ENCODE results near the gene WDR5.
A peak's percentile ranks its signal among the peaks of the same experiment; 100 is the strongest.

Gene WDR5

DNA sequence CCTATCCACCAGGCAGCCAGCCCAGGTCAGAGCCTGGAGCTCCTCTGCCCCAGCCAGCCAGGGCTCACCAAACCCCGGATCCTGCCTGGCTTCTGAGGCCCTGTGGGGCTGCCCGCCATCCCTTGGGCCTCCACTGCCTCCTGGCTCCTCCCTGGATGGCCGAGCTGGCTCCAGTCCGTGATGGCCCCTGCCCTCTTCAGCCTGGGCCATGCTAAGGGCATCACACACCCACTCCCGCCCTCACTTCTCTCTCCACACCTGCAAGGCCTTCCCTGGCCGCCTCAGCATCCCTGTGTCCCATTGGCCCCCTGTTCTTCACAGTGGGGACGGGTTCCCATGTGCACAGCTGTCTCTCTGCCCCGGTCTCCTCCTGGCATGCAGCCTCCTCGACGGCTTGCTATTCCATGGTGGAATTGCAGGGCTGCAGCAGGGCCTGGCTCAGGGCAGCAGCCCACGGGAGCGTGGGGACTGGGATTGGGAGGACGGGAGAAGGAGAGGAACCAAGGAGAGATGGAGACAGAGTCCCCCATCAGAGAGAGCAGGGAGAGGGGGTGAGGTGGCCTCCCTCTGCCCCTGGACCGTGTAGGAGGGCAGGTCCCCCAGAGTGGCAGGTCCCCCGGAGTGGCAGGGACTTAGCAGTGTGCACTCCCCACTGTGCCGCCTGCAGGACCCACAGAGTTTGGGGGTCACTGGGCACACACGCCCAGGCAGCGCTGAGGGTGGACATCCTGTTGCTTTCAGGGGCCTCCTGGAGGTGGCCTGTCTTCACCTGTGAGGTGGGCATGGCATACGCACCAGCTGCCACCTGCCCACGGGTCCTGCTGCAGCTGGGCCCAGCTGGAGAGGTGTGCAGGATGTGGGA lies 45.1 kb downstream of the WDR5 start:
- FAIRE-seq, result no peak
- peak; percentile 5 for DNase-seq (ENCODE audit: insufficient read length, low spot score)
- TF ChIP-seq PAX5 (IDR thresholded peaks at IDR 0.05; ENCODE audit: insufficient read depth, low read length, severe bottlenecking) (no peak), TAF1 (IDR thresholded peaks at IDR 0.05; ENCODE audit: low read depth, low read length) (no peak), POLR2A (IDR thresholded peaks at IDR 0.05; ENCODE audit: low read depth, low read length) (no peak), SPI1 (IDR thresholded peaks at IDR 0.05; ENCODE audit: low read depth, low read length) (no peak), POLR2AphosphoS5 (IDR thresholded peaks at IDR 0.05; ENCODE audit: low read depth, low read length) (no peak), POU2F2 (IDR thresholded peaks at IDR 0.05; ENCODE audit: low read depth, low read length) (no peak)

- TF ChIP-seq SPI1 (IDR thresholded peaks at IDR 0.05; ENCODE audit: low read depth, low read length), result no peak
- TF ChIP-seq POLR2AphosphoS5 (IDR thresholded peaks at IDR 0.05; ENCODE audit: low read depth, low read length), result no peak
- TF ChIP-seq PAX5 (IDR thresholded peaks at IDR 0.05; ENCODE audit: insufficient read depth, low read length, severe bottlenecking), result no peak
- TF ChIP-seq TAF1 (IDR thresholded peaks at IDR 0.05; ENCODE audit: low read depth, low read length), result no peak
- TF ChIP-seq POLR2A (IDR thresholded peaks at IDR 0.05; ENCODE audit: low read depth, low read length), result no peak
- TF ChIP-seq POU2F2 (IDR thresholded peaks at IDR 0.05; ENCODE audit: low read depth, low read length), result no peak
- DNase-seq (ENCODE audit: insufficient read length, low spot score) (no peak), FAIRE-seq (no peak)
Measured at GRCh38 chr9:134181648-134182034, 45.8 kb downstream of the WDR5 start.

DNA sequence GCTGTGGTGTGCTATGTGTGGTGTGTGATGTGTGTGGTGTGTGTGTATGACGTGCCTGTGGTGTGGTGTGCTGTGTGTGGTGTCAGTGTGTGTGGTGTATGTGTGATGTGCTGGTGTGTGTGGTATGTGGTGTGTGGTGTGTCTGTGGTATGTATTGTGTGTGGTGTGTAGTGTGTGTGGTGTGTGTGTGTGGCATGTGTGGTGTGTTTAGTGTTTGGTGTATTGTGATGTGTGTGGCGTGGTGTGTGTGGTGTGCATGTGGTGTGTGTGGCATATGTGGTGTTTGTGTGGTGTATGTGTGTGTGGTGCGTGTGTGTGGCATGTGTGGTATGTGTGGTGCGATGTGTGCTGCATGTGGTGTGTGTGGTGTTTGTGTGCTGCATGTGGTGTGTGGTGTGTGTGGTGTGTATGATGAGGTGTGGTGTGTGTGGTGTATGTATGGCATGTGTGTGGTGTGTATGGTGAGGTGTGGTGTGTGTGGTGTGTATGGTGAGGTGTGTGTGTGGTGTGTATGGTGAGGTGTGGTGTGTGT lies 46.7 kb downstream of the WDR5 start:
- DNase-seq (ENCODE audit: insufficient read length, low spot score) (no peak), FAIRE-seq (no peak)
- TF ChIP-seq POU2F2 (IDR thresholded peaks at IDR 0.05; ENCODE audit: low read depth, low read length), result no peak
- no peak for TF ChIP-seq TAF1 (IDR thresholded peaks at IDR 0.05; ENCODE audit: low read depth, low read length)
- TF ChIP-seq SPI1 (IDR thresholded peaks at IDR 0.05; ENCODE audit: low read depth, low read length), result no peak
- TF ChIP-seq PAX5 (IDR thresholded peaks at IDR 0.05; ENCODE audit: insufficient read depth, low read length, severe bottlenecking), result no peak
- no peak for TF ChIP-seq POLR2A (IDR thresholded peaks at IDR 0.05; ENCODE audit: low read depth, low read length)

DNA sequence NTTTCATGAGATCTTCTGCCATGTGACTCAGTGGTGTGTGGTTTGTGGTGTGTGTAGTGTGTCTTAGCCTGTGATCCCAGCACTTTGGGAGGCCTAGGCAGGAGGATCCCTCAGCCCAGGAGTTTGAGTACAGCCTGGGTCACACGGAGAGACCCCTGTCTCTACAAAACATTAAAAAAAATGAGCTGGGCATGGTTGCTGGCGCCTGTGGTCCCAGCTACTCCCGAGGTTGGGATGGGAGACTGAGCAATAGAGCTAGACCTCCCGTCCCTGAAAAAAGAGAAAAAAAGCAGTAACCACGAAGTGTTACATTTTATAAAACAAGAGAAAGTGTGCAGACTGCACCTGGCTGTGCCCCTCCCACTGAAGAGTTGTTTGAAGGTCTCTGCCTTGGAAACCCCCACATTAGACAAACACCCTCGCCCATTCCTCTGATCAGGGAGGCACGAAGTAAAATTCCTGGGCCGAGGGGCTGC lies 49.7 kb downstream of the WDR5 start:
- FAIRE-seq, result no peak
- no peak for TF ChIP-seq PAX5 (IDR thresholded peaks at IDR 0.05; ENCODE audit: insufficient read depth, low read length, severe bottlenecking)
- TF ChIP-seq TAF1 (IDR thresholded peaks at IDR 0.05; ENCODE audit: low read depth, low read length), result no peak
- no peak for DNase-seq (ENCODE audit: insufficient read length, low spot score)

- no peak for TF ChIP-seq PAX5 (IDR thresholded peaks at IDR 0.05; ENCODE audit: insufficient read depth, low read length, severe bottlenecking)
- TF ChIP-seq POU2F2 (IDR thresholded peaks at IDR 0.05; ENCODE audit: low read depth, low read length), result no peak
- no peak for TF ChIP-seq POLR2A (IDR thresholded peaks at IDR 0.05; ENCODE audit: low read depth, low read length)
- TF ChIP-seq SPI1 (IDR thresholded peaks at IDR 0.05; ENCODE audit: low read depth, low read length), result no peak
- no peak for TF ChIP-seq TAF1 (IDR thresholded peaks at IDR 0.05; ENCODE audit: low read depth, low read length)
- TF ChIP-seq POLR2AphosphoS5 (IDR thresholded peaks at IDR 0.05; ENCODE audit: low read depth, low read length), result no peak
- DNase-seq (ENCODE audit: insufficient read length, low spot score) (peak; percentile 5), FAIRE-seq (no peak)
Measured at GRCh38 chr9:134186471-134187109, 50.7 kb downstream of the WDR5 start.

DNA sequence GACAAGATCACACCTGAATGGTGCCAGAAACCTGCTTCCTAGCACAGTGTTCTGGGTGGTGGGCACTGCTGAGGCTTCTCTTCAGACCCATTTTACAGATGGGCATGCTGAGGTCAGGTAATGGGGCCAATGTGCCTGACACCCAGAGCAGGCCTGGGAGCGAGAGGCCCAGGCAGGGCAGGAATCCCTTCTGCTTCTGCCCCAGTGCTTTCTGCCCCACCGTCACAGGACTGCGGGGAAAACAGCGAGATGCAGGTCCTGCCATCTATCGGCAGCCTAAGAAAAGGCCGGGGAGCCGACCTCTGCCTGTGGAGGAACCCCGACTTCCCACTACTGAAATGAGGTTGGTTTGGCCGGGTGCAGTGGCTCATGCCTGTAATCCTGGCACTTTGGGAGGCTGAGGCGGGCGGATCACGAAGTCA lies 51.2 kb downstream of the WDR5 start:
- DNase-seq (ENCODE audit: insufficient read length, low spot score) (peak; percentile 13), FAIRE-seq (no peak)
- TF ChIP-seq PAX5 (IDR thresholded peaks at IDR 0.05; ENCODE audit: insufficient read depth, low read length, severe bottlenecking) (no peak), SPI1 (IDR thresholded peaks at IDR 0.05; ENCODE audit: low read depth, low read length) (no peak), POLR2A (IDR thresholded peaks at IDR 0.05; ENCODE audit: low read depth, low read length) (no peak), POU2F2 (IDR thresholded peaks at IDR 0.05; ENCODE audit: low read depth, low read length) (no peak), POLR2AphosphoS5 (IDR thresholded peaks at IDR 0.05; ENCODE audit: low read depth, low read length) (no peak), TAF1 (IDR thresholded peaks at IDR 0.05; ENCODE audit: low read depth, low read length) (no peak)

- FAIRE-seq, result no peak
- TF ChIP-seq POU2F2 (IDR thresholded peaks at IDR 0.05; ENCODE audit: low read depth, low read length) (no peak), POLR2A (IDR thresholded peaks at IDR 0.05; ENCODE audit: low read depth, low read length) (no peak), POLR2AphosphoS5 (IDR thresholded peaks at IDR 0.05; ENCODE audit: low read depth, low read length) (no peak), SPI1 (IDR thresholded peaks at IDR 0.05; ENCODE audit: low read depth, low read length) (no peak), PAX5 (IDR thresholded peaks at IDR 0.05; ENCODE audit: insufficient read depth, low read length, severe bottlenecking) (no peak), TAF1 (IDR thresholded peaks at IDR 0.05; ENCODE audit: low read depth, low read length) (no peak)
- no peak for DNase-seq (ENCODE audit: insufficient read length, low spot score)
Measured at GRCh38 chr9:134187891-134188385, 52.1 kb downstream of the WDR5 start.

- TF ChIP-seq POLR2A (IDR thresholded peaks at IDR 0.05; ENCODE audit: low read depth, low read length) (no peak), SPI1 (IDR thresholded peaks at IDR 0.05; ENCODE audit: low read depth, low read length) (no peak), PAX5 (IDR thresholded peaks at IDR 0.05; ENCODE audit: insufficient read depth, low read length, severe bottlenecking) (no peak)
- no peak for FAIRE-seq
- no peak for DNase-seq (ENCODE audit: insufficient read length, low spot score)
Measured at GRCh38 chr9:134188386-134189144, 52.7 kb downstream of the WDR5 start.

- FAIRE-seq (no peak), DNase-seq (ENCODE audit: insufficient read length, low spot score) (no peak)
- TF ChIP-seq PAX5 (IDR thresholded peaks at IDR 0.05; ENCODE audit: insufficient read depth, low read length, severe bottlenecking) (no peak), POU2F2 (IDR thresholded peaks at IDR 0.05; ENCODE audit: low read depth, low read length) (no peak), POLR2AphosphoS5 (IDR thresholded peaks at IDR 0.05; ENCODE audit: low read depth, low read length) (no peak), TAF1 (IDR thresholded peaks at IDR 0.05; ENCODE audit: low read depth, low read length) (no peak), POLR2A (IDR thresholded peaks at IDR 0.05; ENCODE audit: low read depth, low read length) (no peak), SPI1 (IDR thresholded peaks at IDR 0.05; ENCODE audit: low read depth, low read length) (no peak)
Measured at GRCh38 chr9:134189145-134189469, 53.2 kb downstream of the WDR5 start.

Measured in GM12891 (cell line).